Measurements from ENCODE around the gene ANKRD34A. TPM values are rescaled to one million over a fixed set of nuclear protein-coding genes. Genes with fewer than 3 reads are reported as not detected.
A peak's percentile ranks its signal among the peaks of the same experiment; 100 is the strongest.
"Not testable (repeated sequence)": the region's sequence is repeated elsewhere in the genome, so short reads cannot be mapped to it uniquely, and the experiment has no call there.

Gene ANKRD34A
- total and polyA plus RNA-seq, 2 donors from 2014 or later = 0.37 to 0.76 TPM

DNA sequence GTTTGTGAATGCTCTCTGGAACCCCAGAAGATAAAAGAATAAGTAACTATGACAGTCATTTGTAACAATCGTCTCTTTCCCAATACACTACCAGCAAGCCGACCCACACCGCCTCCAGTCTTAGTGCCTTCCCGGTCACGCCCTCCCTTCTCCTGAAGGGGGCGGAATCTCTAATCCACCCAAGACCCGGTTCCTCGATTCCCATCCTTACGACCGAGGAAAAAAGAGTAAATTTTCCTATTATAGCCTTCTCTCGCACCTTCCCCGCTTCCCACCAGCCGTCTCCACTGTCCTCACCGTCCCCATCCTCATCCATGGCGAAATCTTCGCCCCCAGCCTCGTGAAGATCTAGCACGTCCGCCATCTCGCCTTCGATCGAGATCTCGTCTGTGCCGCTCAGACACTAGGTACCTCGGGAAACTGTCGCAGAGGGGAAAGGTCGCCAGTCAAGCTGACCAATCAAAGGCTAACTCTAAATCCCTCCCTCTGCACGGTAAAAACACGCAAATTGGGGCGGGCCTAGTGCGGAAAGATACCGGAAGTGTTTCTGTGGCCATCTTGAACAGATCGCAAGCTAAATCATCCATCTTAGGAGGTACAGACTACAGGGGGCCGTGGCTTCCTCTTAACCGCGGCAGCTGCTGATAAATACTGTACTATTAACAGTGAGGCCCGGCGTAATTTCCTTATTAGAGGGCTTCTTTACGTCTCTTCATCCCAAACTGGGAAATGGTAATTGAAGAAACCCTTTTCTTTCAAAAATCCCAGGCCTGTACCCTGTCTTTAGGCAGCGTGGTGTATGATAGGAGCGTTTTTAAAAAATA is 37.1 kb downstream of the ANKRD34A start, which contains the start of gene RBM8A:
RBM8A (minus strand) TSS at position 422 of the 824 bp plus-strand sequence; CDS start at position 364, 58 bp downstream.
- TF ChIP-seq, protein P1, sequence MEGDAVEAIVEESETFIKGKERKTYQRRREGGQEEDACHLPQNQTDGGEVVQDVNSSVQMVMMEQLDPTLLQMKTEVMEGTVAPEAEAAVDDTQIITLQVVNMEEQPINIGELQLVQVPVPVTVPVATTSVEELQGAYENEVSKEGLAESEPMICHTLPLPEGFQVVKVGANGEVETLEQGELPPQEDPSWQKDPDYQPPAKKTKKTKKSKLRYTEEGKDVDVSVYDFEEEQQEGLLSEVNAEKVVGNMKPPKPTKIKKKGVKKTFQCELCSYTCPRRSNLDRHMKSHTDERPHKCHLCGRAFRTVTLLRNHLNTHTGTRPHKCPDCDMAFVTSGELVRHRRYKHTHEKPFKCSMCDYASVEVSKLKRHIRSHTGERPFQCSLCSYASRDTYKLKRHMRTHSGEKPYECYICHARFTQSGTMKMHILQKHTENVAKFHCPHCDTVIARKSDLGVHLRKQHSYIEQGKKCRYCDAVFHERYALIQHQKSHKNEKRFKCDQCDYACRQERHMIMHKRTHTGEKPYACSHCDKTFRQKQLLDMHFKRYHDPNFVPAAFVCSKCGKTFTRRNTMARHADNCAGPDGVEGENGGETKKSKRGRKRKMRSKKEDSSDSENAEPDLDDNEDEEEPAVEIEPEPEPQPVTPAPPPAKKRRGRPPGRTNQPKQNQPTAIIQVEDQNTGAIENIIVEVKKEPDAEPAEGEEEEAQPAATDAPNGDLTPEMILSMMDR (IDR thresholded peaks at IDR 0.05; ENCODE audit: borderline replicate concordance, extremely low read depth, insufficient read depth) = peak; percentile 28
- intact Hi-C loops (cut with DNase I) = no loop called here
- peak within 1 kb of the TSS; percentile 95 to 99 (median 95) for H3K9ac ChIP-seq (ENCODE audit: low read length in 3 of 3)
- H3K9me3 ChIP-seq (ENCODE audit: control insufficient read depth in 2 of 3, insufficient read depth in 1 of 3, low read length in 3 of 3) = no peaks in the 10 kb centered on the region
- peak within 1 kb of the TSS; percentile 82 to 94 (median 93) for H3K4me3 ChIP-seq (ENCODE audit: low read length in 3 of 3)
- H3K36me3 ChIP-seq (ENCODE audit: control insufficient read depth in 2 of 3, insufficient read depth in 3 of 3, low read length in 3 of 3) = peaks cover 3 to 6% (median 4%) of the 10 kb centered on the region in 3 donors
- DNase-seq (peak; percentile 97 to 99 (median 98)), FAIRE-seq (peak; percentile 62)
- H3K4me1 ChIP-seq (ENCODE audit: control insufficient read depth in 2 of 3, insufficient read depth in 2 of 3, low read depth in 1 of 3, low read length in 3 of 3) = peaks cover 3 to 6% (median 6%) of the 10 kb centered on the region in 3 donors
- H3K27me3 ChIP-seq (ENCODE audit: control insufficient read depth, insufficient read depth, low read length) = no peaks in the 10 kb centered on the region
- H3K27ac ChIP-seq (ENCODE audit: low read depth in 2 of 2, low read length in 2 of 2) = peak within 1 kb of the TSS; percentile 96 to 99

- intact Hi-C loops (cut with DNase I) = no loop called here
- H3K4me3 ChIP-seq (ENCODE audit: low read length in 3 of 3) = peak overlapping the region; percentile 82 to 94 (median 93)
- H3K4me1 ChIP-seq (ENCODE audit: control insufficient read depth in 2 of 3, insufficient read depth in 2 of 3, low read depth in 1 of 3, low read length in 3 of 3) = peaks cover 3 to 6% (median 6%) of the 10 kb centered on the region in 3 donors
- H3K9ac ChIP-seq (ENCODE audit: low read length in 3 of 3) = peak overlapping the region; percentile 92 to 99 (median 95)
- peak overlapping the region; percentile 96 to 99 for H3K27ac ChIP-seq (ENCODE audit: low read depth in 2 of 2, low read length in 2 of 2)
- no peaks in the 10 kb centered on the region for H3K9me3 ChIP-seq (ENCODE audit: control insufficient read depth in 2 of 3, insufficient read depth in 1 of 3, low read length in 3 of 3)
- DNase-seq (peak in 1 of 5 donors; percentile 5), FAIRE-seq (no peak)
- H3K36me3 ChIP-seq (ENCODE audit: control insufficient read depth in 2 of 3, insufficient read depth in 3 of 3, low read length in 3 of 3) = peaks cover 3 to 6% (median 4%) of the 10 kb centered on the region in 3 donors
- no peaks in the 10 kb centered on the region for H3K27me3 ChIP-seq (ENCODE audit: control insufficient read depth, insufficient read depth, low read length)
- TF ChIP-seq, protein P1 (IDR thresholded peaks at IDR 0.05; ENCODE audit: borderline replicate concordance, extremely low read depth, insufficient read depth) = no peak
Observed at GRCh38 chr1:145926686-145927062, 37.7 kb downstream of the ANKRD34A start.

GRCh38 chr1:145922266-145922665 is 42.1 kb downstream of the ANKRD34A start:
- Histone ChIP-seq H3K9ac (ENCODE audit: low read length in 3 of 3) (no peak overlapping the region), H3K4me3 (ENCODE audit: low read length in 3 of 3) (no peak overlapping the region), H3K27me3 (ENCODE audit: control insufficient read depth, insufficient read depth, low read length) (no peaks in the 10 kb centered on the region), H3K27ac (ENCODE audit: low read depth in 2 of 2, low read length in 2 of 2) (no peak overlapping the region), H3K4me1 (ENCODE audit: control insufficient read depth in 2 of 3, insufficient read depth in 2 of 3, low read depth in 1 of 3, low read length in 3 of 3) (peaks cover 8 to 25% (median 11%) of the 10 kb centered on the region in 3 donors), H3K9me3 (ENCODE audit: control insufficient read depth in 2 of 3, insufficient read depth in 1 of 3, low read length in 3 of 3) (no peaks in the 10 kb centered on the region), H3K36me3 (ENCODE audit: control insufficient read depth in 2 of 3, insufficient read depth in 3 of 3, low read length in 3 of 3) (peaks cover 3 to 6% (median 4%) of the 10 kb centered on the region in 3 donors)
- intact Hi-C loops (cut with DNase I) = no loop called here
- FAIRE-seq (no peak), DNase-seq (no peak)
- TF ChIP-seq, protein P1 (IDR thresholded peaks at IDR 0.05; ENCODE audit: borderline replicate concordance, extremely low read depth, insufficient read depth) = no peak

DNA sequence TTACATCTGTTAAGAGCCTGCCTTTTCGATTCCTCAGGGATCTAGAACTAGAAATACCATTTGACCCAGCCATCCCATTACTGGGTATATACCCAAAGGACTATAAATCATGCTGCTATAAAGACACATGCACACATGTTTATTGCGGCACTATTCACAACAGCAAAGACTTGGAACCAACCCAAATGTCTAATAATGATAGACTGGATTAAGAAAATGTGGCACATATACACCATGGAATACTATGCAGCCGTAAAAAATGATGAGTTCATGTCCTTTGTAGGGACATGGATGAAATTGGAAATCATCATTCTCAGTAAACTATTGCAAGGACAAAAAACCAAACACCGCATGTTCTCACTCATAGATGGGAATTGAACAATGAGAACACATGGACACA is 44.1 kb downstream of the ANKRD34A start:
- intact Hi-C loops (cut with DNase I); FAIRE-seq: not testable (repeated sequence)

More for the DNA sequence above, 44.1 kb downstream of the ANKRD34A start:
- not testable (repeated sequence) for H3K27ac ChIP-seq (ENCODE audit: low read depth in 2 of 2, low read length in 2 of 2); H3K27me3 ChIP-seq (ENCODE audit: control insufficient read depth, insufficient read depth, low read length); DNase-seq; H3K9ac ChIP-seq (ENCODE audit: low read length in 3 of 3); H3K36me3 ChIP-seq (ENCODE audit: control insufficient read depth in 2 of 3, insufficient read depth in 3 of 3, low read length in 3 of 3); H3K4me3 ChIP-seq (ENCODE audit: low read length in 3 of 3); H3K9me3 ChIP-seq (ENCODE audit: control insufficient read depth in 2 of 3, insufficient read depth in 1 of 3, low read length in 3 of 3)
- H3K4me1 ChIP-seq (ENCODE audit: control insufficient read depth in 2 of 3, insufficient read depth in 2 of 3, low read depth in 1 of 3, low read length in 3 of 3) = peaks cover 4 to 22% (median 5%) of the 10 kb centered on the region in 3 donors
